HG03342 (cell line): ENCODE data around the gene MACF1.
"Not testable (repeated sequence)": the region's sequence is repeated elsewhere in the genome, so short reads cannot be mapped to it uniquely, and the experiment has no call there.

Experiments used
- ATAC-seq: cut with Tn5 transposase; IDR thresholded peaks from one replicate; pipeline ENCODE4 v1.9.1; 2021; ENCODE audit warnings: mild to moderate bottlenecking, moderate library complexity; ENCODE audit not compliant: unreplicated experiment

Gene MACF1

DNA sequence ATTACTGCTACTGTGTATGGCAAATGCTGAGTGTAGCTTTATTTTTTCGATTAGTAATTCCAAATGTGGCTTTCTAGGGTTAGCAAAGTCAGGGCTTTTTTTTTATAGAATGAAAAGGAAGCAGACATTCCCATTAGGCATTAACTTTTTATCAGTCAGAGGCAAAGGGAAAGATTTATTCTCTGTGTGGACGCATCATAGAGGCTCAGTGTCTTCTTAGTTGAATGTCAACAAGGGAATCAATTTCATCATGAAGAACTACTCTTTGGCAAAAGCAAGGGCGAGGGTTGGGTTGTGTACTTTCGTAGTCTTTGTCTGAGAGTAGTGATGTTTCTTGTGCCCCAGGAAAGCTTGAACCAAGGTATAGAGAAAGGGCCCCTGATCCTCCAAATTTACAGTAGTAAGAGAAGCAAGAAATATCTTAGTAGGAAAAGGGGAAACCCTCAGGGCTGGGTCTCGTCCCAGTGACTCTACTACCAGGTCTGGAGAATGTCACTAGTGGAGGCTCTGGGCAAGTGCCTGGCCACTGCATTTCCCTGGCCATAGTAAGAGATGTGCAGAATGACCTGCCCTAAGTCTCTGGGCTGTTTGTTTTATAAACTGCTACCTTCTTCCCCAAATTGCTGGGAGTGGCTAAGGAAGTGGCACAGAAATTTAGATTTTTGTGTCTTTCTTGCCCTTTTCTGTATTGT is 30.0 kb upstream of the MACF1 start:
- no peak for ATAC-seq

DNA sequence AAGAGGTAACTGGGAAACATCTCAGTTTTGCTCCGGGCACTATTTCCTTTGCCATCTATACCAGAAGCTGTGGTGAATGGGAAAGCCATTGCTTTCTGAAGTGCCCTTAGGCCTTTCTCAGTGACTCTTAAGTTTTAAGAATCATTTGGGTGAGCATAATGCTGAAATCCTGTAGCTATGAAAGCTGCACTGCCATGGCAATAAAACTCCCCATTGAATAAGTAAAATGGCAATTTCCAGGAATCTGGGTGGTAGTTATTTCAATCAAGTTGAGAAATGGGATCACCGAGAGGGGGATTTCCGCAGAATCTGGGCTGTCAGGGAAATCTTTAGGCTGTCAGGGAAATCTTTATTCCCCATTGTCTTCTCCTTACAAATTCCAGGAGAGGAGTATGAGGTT is 26.8 kb upstream of the MACF1 start:
- no peak for ATAC-seq

DNA sequence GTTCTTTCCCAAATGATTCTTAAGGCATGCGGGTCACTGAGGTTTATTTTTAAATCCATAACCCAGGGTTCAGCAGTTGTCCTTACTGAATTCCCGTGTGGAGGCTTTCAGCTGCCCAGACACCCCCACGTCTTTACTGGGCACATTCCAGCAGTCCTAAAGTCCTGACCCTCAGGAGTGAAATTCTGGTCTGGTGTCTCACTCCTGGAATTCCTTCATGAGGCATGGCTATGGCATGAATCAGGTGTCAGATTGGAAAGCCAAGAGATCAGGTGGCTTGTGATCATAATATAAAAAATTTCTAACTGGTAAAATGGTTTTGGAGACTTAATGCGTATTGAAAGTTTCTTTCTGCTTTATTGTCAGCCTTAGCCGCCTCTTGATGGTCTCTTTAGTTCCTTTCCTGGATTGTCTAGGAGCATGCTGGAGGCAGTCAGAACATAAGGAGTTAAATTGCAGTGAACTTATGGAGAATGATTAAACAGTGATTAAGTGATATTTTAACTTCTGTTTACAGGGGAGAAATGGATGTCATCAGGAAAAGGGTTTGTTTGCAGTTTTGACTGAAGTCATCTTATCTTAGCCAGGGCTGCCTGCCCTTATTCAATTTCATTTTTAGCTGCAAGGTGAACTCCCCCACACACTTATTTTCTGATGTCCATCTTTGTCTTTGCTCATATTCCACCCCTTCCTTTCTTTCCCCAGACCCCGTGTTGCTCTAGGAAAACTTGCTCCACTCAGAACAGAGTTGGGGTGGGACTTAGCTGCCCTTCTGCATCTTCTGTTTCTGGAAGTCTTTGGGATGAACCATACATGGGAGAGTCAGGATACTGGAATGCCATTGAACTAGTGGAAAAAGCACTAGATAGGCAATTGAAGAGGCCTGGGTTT is 25.7 kb upstream of the MACF1 start:
- ATAC-seq: no peak

DNA sequence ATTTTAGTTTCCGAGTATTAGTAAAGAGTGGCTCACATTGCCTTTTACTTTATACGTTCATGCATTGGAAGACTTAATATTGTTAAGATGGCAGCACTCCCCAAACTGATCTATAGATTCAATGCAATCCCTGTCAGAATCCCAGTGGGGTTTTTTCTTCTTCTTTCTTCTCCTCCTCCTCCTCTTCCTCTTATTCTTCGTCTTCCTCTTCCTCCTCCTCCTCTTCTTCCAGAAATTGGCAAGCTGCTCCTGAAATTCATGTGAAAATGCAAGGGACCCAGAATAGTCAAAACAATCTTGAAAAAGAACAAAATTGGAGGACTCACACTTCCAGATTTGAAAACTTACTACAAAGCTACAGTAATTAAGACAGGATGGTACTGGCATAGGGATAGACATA is 23.2 kb upstream of the MACF1 start:
- ATAC-seq: no peak

DNA sequence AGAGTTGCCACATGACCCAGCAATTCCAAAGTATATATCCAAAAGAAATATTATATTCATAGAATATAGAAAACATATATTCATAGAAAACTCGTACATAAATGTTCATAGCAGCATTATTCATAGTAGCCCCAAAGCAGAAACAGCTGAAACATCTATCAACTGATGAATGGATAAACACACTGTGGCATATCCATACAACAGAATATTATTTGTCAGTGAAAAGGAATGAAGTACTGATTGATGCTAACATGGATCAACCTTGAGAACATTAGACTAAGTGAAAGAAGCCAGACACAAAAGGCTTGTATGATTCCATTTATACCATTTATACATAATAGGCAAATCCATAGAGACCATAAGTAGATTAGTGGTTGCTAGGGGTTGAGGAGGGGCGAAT is 21.7 kb upstream of the MACF1 start:
- ATAC-seq: no peak

DNA sequence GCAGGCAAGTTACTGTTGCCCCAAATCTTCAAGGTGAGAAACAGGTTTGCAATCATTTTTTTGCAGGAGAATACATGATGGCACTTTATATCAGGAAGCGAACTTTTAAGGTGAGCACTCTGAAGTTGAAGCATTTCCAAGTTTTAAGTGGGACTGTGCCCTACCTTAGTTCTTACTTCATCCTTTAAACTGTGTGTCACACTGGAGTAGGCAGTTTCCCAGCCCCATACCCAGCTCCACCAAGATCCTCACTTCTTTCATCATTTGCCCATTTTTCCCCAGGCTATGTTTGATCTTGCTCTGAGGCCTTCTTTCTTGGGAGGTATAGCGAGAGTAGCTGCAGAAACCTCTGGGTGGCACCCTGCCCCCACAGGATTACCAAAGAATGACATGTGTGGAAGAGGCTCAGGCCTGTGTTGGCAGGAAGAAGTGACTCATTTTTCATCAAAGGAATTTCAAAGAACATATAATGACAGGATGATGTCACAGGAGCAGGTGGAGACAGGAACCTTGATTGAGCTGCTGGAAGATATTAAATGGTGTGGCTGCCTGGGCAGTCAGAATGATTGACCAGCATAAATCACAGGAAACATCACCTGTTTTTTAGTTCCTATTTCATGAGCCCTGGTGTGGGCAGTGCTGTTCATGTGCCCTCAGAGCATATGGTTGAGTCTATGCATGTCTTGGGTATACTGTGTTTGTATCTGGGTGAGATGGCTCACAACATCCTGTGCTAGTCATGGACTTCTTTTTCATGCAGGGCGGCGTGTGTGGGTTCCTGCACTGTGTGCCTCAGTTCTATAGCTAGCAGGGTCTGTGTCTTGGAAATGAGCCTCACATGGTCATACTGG is 20.8 kb upstream of the MACF1 start:
- ATAC-seq: peak; percentile 58

DNA sequence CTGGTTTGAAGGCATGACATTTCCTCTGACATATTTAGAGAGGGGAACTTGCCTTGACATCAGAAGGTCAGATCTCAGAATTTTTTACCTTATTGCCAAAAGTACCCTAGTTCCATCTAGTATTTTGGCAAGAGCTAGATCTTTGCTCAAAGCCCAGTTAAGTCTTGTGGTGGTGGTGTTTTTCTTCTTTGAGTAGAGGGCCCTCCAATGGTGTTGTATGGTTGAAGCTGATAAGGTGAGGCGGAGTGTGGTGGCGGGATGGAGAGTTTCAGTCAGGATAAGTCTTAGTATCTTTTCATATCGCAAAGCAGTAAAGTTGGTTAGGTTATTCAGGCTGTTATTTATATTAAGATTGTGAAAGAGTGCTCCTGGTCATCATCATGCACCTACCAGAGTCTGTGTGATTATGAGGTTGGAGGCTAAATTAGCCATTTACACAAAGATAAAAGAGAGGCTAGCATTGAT is 20.1 kb upstream of the MACF1 start:
- peak; percentile 11 for ATAC-seq

DNA sequence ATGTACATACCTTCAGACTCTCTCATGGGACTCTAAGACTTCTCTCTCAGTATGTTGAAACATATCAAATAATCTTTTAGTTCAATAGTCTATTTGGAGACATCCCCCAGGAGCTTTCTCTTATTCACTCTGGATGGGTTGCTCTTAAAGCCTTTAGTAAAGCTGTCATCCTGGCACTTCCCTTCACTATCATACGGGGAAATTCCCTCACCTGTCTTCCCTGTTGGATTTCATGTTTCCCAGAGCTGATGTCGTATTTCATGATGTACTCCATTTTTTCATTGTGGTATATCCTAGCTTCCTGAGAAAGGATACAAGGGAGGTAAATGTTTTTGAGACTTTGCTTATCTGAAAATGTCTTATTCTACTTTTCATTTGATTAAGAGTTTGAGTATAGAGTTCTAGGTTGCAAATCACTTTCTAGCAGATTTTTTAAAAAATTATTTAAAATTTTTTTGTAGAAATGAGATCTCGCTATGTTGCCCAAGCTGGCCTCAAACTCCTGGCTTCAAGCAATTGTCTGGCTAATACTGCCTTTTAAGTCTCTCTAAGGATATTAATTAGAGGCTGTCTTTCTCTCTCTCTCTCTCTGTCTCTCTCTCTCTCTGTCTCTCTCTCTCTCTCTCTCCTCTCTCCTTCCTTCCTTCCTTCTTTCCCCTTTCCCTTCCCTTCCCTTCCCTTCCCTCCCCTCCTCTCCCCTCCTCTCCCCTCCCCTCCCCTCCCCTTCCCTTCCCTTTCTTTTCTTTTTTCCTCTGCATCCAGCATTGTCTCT is 17.0 kb upstream of the MACF1 start:
- ATAC-seq: no peak

DNA sequence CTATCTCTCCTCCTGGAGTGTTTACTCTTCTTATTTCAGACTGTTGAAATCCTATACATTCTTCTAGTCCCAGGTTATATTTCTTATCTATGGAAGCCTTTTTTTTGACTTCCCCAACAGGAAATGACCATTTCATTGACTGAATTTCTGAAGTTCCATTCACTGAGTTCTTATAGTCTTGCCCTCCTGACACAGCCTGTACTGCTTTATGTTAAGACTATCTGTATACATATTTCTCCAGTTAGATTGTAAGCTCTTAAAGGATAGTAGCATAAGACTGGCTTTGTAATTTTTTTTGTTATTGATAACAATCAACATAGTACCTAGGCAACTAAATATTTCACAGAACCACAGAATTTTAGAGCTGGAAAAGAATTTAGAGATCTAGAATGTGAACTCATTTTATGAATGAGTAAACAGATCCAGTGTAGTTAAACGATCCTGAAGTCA is 14.9 kb upstream of the MACF1 start:
- ATAC-seq: no peak

DNA sequence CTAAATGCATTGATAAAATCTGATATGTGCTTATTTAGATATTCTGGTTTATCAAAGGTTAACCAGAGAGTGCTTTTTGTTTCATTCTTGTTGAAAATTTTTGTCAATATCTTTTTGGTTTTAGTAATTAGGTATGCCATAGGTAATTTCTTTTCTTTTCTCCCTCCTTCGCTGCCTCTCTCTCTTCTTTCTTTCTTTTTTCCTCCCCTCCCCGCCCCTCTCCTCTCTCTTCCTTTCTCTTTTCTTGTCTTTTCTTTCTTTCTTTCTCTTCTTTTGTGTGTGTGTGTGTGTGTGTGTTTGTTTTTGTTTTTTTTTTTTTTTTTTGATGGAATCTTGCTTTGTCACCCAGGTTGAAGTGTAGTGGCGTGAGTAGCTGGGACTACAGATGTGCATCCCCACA is 14.4 kb upstream of the MACF1 start:
- ATAC-seq: no peak

DNA sequence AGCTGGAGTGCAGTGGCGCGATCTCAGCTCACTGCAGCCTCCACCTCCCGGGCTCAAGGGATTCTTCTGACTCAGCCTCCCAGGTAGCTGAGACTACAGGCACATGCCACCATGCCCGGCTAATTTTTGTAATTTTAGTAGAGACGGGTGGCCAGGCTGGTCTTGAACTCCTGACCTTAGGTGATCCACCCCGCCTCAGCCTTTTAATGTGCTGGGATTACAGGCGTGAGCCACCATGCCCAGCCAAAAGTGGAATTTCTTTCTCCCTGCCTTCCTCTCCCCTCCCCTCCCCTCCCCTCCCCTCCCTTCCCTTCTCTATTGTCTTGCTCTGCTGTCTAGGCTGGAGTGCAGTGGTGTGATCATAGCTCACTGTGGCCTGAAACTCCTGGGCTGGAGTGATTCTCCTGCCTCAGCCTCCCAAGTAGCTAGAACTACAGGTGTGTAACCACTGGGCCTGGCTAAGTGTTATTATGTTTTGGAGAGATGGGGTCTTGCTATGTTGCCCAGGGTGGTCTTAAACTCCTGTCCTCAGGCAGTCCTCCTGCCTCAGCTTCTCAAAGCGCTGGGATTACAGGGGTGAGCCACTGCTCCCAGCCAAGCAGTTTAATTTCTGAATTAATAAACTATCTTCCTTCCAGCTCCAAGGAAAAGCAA is 10.0 kb upstream of the MACF1 start:
- no peak for ATAC-seq

DNA sequence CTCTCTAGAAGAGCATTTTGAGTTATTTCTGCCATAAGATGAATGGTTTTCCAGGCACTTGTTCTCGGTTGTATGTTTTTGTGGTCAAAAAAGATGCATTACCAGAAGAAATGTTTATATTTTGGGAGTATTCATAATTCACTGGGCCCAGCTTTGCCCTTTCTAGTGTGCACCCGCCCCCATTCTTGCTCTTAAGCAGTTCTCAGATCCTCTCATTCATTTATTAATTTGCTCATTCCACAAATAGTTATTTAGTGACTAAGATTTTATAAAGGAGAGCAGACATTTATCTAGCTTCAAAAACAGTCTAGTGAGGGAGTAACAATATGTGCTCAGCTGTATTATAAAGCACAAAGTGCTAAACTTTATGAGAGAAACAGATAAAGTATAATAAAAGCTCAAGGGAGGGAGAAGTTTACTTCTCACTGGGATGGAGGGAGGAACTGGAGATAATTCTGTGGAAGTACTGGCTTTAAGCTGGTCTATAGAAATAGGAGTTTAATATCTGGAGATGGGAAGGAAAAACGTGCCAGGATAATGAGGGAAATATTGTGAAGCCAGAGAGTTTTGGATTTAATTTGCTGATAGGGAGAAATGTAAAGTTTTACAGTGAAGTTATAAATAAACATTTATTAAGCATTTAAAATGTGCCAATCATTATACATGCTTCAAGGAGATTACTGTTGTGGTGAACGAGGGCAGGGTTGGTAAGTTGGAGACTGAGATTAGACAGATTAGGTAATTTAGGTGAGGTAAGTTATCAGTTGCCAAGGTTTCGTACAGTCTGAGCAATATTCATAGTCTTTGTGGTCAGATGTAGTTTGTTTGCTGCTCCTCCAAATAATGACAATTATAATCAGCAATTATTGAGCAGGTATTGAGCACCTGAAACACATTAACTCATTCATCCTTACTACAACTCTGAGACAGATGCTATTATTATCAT is 9.1 kb upstream of the MACF1 start:
- no peak for ATAC-seq

DNA sequence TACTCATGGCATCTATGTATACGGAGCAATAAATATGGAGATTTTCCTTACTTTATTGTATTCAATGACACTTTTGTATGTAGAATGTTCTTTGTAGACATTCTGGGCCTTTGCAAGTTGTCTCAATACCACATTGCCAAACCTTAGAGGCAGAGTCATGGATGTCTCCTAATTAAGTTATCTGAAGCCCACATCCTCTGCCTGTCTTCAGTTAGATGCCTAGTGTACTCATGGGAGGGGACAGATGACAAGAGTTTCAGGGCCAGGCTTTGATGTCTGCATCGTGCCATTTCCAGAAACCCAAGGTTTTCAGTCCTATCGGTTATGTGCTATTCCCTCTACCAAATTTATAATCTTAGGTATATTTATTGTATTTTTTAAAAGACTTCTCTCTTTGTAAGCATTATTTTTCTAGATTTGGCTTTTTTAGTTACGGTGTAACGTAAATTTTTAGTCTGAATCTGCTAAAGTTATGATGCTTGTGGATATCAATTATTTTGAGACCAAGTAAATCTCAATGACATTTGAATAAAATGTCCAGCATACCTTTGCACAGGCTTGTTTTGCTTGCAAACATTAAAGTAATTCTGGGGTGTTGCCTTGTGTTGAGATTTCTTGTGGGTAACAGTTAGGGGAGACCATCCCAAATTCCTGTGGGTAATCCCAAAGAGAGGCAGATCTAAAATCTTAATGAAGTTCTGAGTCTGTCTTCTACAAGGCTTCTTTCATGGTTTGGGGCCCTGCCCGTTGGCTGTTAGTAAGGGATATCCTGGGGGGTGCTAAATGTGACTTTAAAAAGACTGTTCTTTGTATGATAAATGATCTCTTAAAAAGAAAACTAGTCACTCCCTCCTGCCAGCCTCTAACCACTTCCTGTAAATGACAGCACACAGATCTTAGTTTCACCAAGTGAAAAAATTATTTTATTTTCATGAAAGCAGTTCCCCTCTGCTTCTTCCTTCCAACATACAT is 8.0 kb upstream of the MACF1 start:
- peak; percentile 51 for ATAC-seq

DNA sequence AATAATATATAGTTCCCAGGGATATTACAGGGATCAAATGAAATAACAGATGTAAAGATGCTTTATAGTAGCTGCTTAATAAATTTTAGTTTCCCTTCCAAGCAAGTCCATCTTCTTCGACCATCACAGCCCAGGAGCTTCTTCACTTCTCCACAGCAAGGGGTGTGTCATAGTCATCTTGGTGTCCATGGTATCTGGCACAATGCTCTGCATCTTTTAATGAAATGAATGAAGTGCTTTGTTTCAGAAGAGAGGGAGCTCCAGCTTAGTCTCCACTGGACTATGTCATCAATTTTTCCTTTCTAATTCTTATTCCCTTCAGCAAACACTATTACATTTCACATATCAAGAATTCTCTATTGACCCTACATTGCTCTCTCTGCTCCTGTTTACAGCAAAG is 4.9 kb upstream of the MACF1 start:
- no peak for ATAC-seq

DNA sequence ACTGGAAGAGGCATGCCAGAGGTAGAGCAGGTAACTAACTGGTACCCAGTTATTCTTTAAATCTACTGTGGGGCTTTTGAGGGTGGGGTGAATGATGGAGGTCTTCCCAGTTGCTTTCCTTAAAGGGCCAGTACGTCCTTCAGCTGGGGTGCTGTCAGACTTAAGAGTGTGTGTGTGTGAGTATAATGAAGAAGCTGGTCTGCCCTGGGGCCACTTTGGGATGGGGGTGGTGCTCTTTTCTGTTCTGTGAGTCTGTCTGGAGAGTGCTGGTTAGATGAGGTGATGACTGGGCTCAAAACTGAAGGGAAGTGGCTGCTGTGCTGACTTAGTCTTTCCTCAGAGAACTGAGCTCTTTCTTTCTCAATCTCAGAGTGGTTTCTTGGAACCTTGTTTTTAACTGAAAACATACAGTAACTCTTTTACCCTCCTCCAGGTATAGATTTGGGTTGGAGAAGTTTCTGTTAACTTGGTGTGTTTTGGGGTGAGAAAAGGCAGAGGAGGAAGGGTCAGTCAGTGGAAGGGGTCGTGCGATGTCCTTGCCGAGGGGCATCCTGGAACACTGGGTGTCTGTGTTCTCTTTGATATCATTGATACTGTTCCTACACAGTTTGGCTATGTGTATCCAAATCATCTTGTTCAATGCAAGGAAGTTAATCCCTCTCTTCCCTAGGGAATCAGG is 746 bp downstream of the MACF1 start:
- ATAC-seq: no peak

DNA sequence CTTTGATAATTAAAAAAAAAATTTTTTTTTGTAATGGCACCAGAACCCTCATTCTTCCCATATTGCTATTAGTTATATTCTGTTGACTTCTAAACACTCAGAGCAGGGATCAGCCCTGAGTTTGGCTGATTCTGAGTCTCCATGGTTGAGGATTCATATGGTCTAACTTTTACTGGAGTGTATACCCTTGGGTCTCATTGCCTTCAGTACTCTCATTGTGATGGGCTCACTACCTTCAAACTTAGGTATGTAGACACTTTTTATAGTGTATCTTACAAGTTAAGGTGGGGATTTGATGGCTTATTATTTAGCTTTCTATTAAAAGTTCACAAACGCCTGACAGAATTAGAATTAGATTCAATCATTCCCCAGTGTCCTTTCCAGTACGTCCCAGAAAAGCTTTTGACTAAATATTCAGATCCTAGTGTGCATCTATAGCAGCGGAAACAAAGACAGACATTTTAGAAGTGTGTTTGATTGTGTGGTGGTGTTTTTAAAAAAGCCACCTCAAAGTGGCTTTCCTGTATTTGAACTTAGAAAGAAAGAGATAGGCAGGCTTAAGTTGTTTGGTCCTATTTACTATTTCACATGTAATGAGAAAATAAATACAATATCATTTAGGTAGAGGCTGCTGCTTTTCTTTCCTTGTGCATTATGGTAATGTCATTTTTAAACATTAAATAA is 1.4 kb downstream of the MACF1 start:
- ATAC-seq: no peak

DNA sequence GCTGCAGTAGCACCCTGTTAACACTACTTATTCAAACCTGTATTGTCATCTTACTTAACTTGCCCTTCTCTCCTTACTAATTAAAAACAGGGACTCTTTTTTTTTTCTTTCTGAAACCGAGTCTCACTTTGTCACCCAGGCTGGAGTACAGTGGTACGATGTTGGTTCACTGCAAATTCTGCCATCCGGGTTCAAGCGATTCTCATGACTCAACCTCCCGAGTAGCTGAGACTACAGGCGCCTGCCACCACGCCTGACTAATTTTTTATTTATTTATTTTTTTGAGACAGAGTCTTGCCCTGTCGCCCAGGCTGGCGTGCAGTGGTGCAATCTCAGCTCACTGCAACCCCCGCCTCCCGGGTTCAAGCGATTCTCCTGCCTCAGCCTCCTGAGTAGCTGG is 3.9 kb downstream of the MACF1 start:
- not testable (repeated sequence) for ATAC-seq
